ENCODE data around the gene FAM53A. TPM values are rescaled to one million over a fixed set of nuclear protein-coding genes. Genes with fewer than 3 reads are reported as not detected.

Gene FAM53A
- total and polyA plus RNA-seq, 2 of the 4 experiments (the other 2 are of a cell fraction) = 2.0 to 3.1 TPM

GRCh38 chr4:1653776-1654175, 30.3 kb downstream of the FAM53A start:
- H3K27ac ChIP-seq (ENCODE audit: insufficient read depth, low read length) = no peak overlapping the region
- no peak overlapping the region for H2BK120ac ChIP-seq (ENCODE audit: low read depth, low read length)
- peaks cover 4% of the 10 kb centered on the region for H4K20me1 ChIP-seq (ENCODE audit: insufficient read depth, low read length)
- H4K8ac ChIP-seq (ENCODE audit: low read depth in 2 of 2, low read length in 2 of 2) = no peak overlapping the region
- no TSS peak for BruUV-seq (replicated peaks)
- no peak overlapping the region for H3K14ac ChIP-seq (replicated peaks; ENCODE audit: low read depth, low read length)
- no peak overlapping the region for H2BK5ac ChIP-seq (ENCODE audit: low read depth, low read length, poor library complexity, severe bottlenecking)
- no peaks in the 10 kb centered on the region for H3K27me3 ChIP-seq (ENCODE audit: control insufficient read depth, insufficient read depth, low read length)
- H3K9me1 ChIP-seq (ENCODE audit: insufficient read depth, low read length) = peaks cover 14% of the 10 kb centered on the region
- H3K79me1 ChIP-seq (ENCODE audit: low read depth in 1 of 2, low read length in 2 of 2) = peaks cover 0 to 4% of the 10 kb centered on the region in 2 experiments; a peak in 1 of 4 replicates
- no peaks in the 10 kb centered on the region for H3K36me3 ChIP-seq (ENCODE audit: control insufficient read depth, insufficient read depth, low read length)
- H2AK5ac ChIP-seq (ENCODE audit: low read depth, low read length) = no peak overlapping the region
- in situ Hi-C loops (cut with MboI; ENCODE audit: low sequenced_read_pairs) (no loop called here), intact Hi-C loops (cut with micrococcal nuclease) (no loop called here), dilution Hi-C loops (cut with HindIII; ENCODE audit: low sequenced_read_pairs, unreplicated experiment) (no loop called here)
- H3K9ac ChIP-seq (ENCODE audit: low read depth, low read length) = no peak overlapping the region
- no peaks in the 10 kb centered on the region for H3K4me1 ChIP-seq (ENCODE audit: control insufficient read depth, insufficient read depth, low read length)
- H2BK15ac ChIP-seq (ENCODE audit: low read depth, low read length) = no peak overlapping the region
- ChIA-PET POLR2A (ENCODE audit: unreplicated experiment) (no interaction called here), CTCF (no interaction called here)
- TF ChIP-seq CTCF (conservative IDR thresholded peaks at IDR 0.05; ENCODE audit: low read depth, low read length) = no peak
- TF ChIP-seq RCOR1 (IDR thresholded peaks at IDR 0.05; ENCODE audit: insufficient replicate concordance, low read length) = no peak
- TF ChIP-seq ELK1 (IDR thresholded peaks at IDR 0.05; ENCODE audit: borderline replicate concordance, low read depth, low read length) = no peak
- no peak for TF ChIP-seq MXI1 (IDR thresholded peaks at IDR 0.05; ENCODE audit: borderline replicate concordance, low read depth, low read length)
- TF ChIP-seq CHD1 (IDR thresholded peaks at IDR 0.05; ENCODE audit: low read depth, low read length) = no peak
- no peak for TF ChIP-seq SMC3 (IDR thresholded peaks at IDR 0.05; ENCODE audit: low read depth, low read length)
- no peak for TF ChIP-seq POLR2A (IDR thresholded peaks at IDR 0.05; ENCODE audit: low read depth, low read length)
- no peak for TF ChIP-seq BHLHE40 (IDR thresholded peaks at IDR 0.05; ENCODE audit: low read depth, low read length)
- no peak for TF ChIP-seq USF2 (IDR thresholded peaks at IDR 0.05; ENCODE audit: low read depth, low read length)
- TF ChIP-seq MAFK (IDR thresholded peaks at IDR 0.05; ENCODE audit: low read depth, low read length) = no peak
- no peak for TF ChIP-seq MAZ (IDR thresholded peaks at IDR 0.05; ENCODE audit: borderline replicate concordance, low read depth, low read length)
- no peak for TF ChIP-seq NFE2L2 (IDR thresholded peaks at IDR 0.05; ENCODE audit: low read depth, low read length)
- no peak for TF ChIP-seq RAD21 (IDR thresholded peaks at IDR 0.05; ENCODE audit: low read length)
- TF ChIP-seq RFX5 (IDR thresholded peaks at IDR 0.05; ENCODE audit: low read depth, low read length) = no peak
- no peak for TF ChIP-seq CEBPB (IDR thresholded peaks at IDR 0.05; ENCODE audit: low read depth, low read length)
- TF ChIP-seq FOS (IDR thresholded peaks at IDR 0.05; ENCODE audit: low read depth, low read length) = no peak
- H3K9me3 ChIP-seq (ENCODE audit: control insufficient read depth, insufficient read depth, low read length) = no peaks in the 10 kb centered on the region
- no peak overlapping the region for H2BK20ac ChIP-seq (ENCODE audit: low read depth, low read length)
- ATAC-seq (ENCODE audit: low read depth) (no peak), DNase-seq (no peak)
- no peak overlapping the region for H3K18ac ChIP-seq (ENCODE audit: low read depth, low read length)
- no peak overlapping the region for H3K4ac ChIP-seq (ENCODE audit: low read depth, low read length)
- no peak overlapping the region for H4K91ac ChIP-seq (ENCODE audit: insufficient read depth, low read depth, low read length)
- H3K4me3 ChIP-seq (ENCODE audit: insufficient read depth, low read depth, low read length) = no peak overlapping the region
- H4K5ac ChIP-seq (ENCODE audit: low read depth, low read length) = no peak overlapping the region
- H3K23ac ChIP-seq (ENCODE audit: low read depth, low read length) = no peak overlapping the region
- H3K56ac ChIP-seq (ENCODE audit: extremely low read depth, insufficient read depth, low read length) = no peak overlapping the region
- no peak overlapping the region for H2AK9ac ChIP-seq (replicated peaks; ENCODE audit: low read depth, low read length, poor library complexity)
- WGBS, 2 experiments (ENCODE audit: extremely low coverage in 2 of 2, insufficient read length in 1 of 2) = 79% methylated on average over 7 of the region's 10 CpGs; no CpG with 5 or more reads in 1 of the 2 experiments
- no peak overlapping the region for H2AFZ ChIP-seq (replicated peaks; ENCODE audit: low read length, poor library complexity)
- H3K4me2 ChIP-seq (ENCODE audit: low read depth, low read length) = no peak overlapping the region
